ENCODE measurements around the gene AASS.
"Not testable (repeated sequence)": the region's sequence is repeated elsewhere in the genome, so short reads cannot be mapped to it uniquely, and the experiment has no call there.

The AASS gene

GRCh38 chr7:122143751-122144711 is at the start of gene AASS:
TSS of gene AASS (minus strand) at chr7:122144249. CDS start at chr7:122133726, 10,523 bp downstream.
- peak; percentile 73 for DNase-seq

- DNase-seq, result no peak
Observed at GRCh38 chr7:122188785-122189184, 44.7 kb upstream of the AASS start.

- no peak for DNase-seq
Observed at GRCh38 chr7:122183106-122183505, 39.1 kb upstream of the AASS start.

GRCh38 chr7:122182081-122182480 is 38.0 kb upstream of the AASS start:
- no peak for DNase-seq

- DNase-seq, result not testable (repeated sequence)
Observed at GRCh38 chr7:122172144-122172543, 28.1 kb upstream of the AASS start.

GRCh38 chr7:122166740-122167139 is 22.7 kb upstream of the AASS start:
- DNase-seq, result no peak

GRCh38 chr7:122166275-122166674 is 22.2 kb upstream of the AASS start:
- DNase-seq, result no peak

- DNase-seq, result no peak
Observed at GRCh38 chr7:122161628-122162027, 17.6 kb upstream of the AASS start.

- no peak for DNase-seq
Observed at GRCh38 chr7:122155566-122155965, 11.5 kb upstream of the AASS start.

GRCh38 chr7:122148878-122149277 is 4.8 kb upstream of the AASS start:
- no peak for DNase-seq

- DNase-seq, result no peak
Observed at GRCh38 chr7:122148081-122148480, 4.0 kb upstream of the AASS start.

- DNase-seq, result no peak
Observed at GRCh38 chr7:122145937-122146645, 2.0 kb upstream of the AASS start.

GRCh38 chr7:122143376-122143750 is 686 bp downstream of the AASS start:
- no peak for DNase-seq

- no peak for DNase-seq
Observed at GRCh38 chr7:122140918-122141317, 3.1 kb downstream of the AASS start.

GRCh38 chr7:122137251-122138077 is 6.6 kb downstream of the AASS start:
- DNase-seq, result no peak

GRCh38 chr7:122136639-122137245 is 7.3 kb downstream of the AASS start:
- DNase-seq, result no peak

- no peak for DNase-seq
Observed at GRCh38 chr7:122136078-122136477, 8.0 kb downstream of the AASS start.

- DNase-seq, result no peak
Observed at GRCh38 chr7:122135275-122135674, 8.8 kb downstream of the AASS start.

GRCh38 chr7:122134793-122135192 is 9.3 kb downstream of the AASS start:
- not testable (repeated sequence) for DNase-seq

GRCh38 chr7:122133477-122133876 is 10.6 kb downstream of the AASS start:
- DNase-seq, result no peak

- DNase-seq, result no peak
Observed at GRCh38 chr7:122132341-122132740, 11.7 kb downstream of the AASS start.

GRCh38 chr7:122123746-122124145 is 20.3 kb downstream of the AASS start:
- no peak for DNase-seq

GRCh38 chr7:122118757-122119156 is 25.3 kb downstream of the AASS start:
- no peak for DNase-seq
